ENCODE measurements around the gene FGGY. TPM values are rescaled to one million over a fixed set of nuclear protein-coding genes. Genes with fewer than 3 reads are reported as not detected.

FGGY gene
- total and polyA plus RNA-seq, 5 donors, result 10.0 to 20.5 (median 19.9) TPM

GRCh38 chr1:59697150-59697800, 400.4 kb downstream of the FGGY start:
- no peak for DNase-seq
- no peak overlapping the region for H3K4me3 ChIP-seq (ENCODE audit: low read length)
- H3K9me3 ChIP-seq (ENCODE audit: control insufficient read depth, low read length), result no peaks in the 10 kb centered on the region
- no peaks in the 10 kb centered on the region for H3K27me3 ChIP-seq (ENCODE audit: control insufficient read depth, insufficient read depth)
- H3K4me1 ChIP-seq (ENCODE audit: control insufficient read depth, insufficient read depth, low read length), result peaks cover 4% of the 10 kb centered on the region
- ATAC-seq, result peak in 1 of 2 donors; percentile 18
- H3K27ac ChIP-seq (ENCODE audit: low read length), result peak overlapping the region; percentile 43
- intact Hi-C loops (cut with DNase I), result loop anchor here in 3 of 4 donors (5.0 to 10.0 kb wide), 5 partner anchors 60 to 955 kb away; partner anchors contain the start of genes FGGY (in 1 of the 3) and JUN (in 1 of the 3)
- 29% methylated on average over 8 of the region's 8 CpGs for whole genome bisulfite sequencing

GRCh38 chr1:59698386-59698785, 401.5 kb downstream of the FGGY start:
- no peaks in the 10 kb centered on the region for H3K9me3 ChIP-seq (ENCODE audit: control insufficient read depth, low read length)
- peaks cover 7% of the 10 kb centered on the region for H3K4me1 ChIP-seq (ENCODE audit: control insufficient read depth, insufficient read depth, low read length)
- intact Hi-C loops (cut with DNase I), result loop anchor here in 3 of 4 donors (5.0 to 10.0 kb wide), 5 partner anchors 59 to 956 kb away; partner anchors contain the start of genes FGGY (in 1 of the 3) and JUN (in 1 of the 3)
- H3K27me3 ChIP-seq (ENCODE audit: control insufficient read depth, insufficient read depth), result no peaks in the 10 kb centered on the region
- no peak overlapping the region for H3K4me3 ChIP-seq (ENCODE audit: low read length)
- H3K27ac ChIP-seq (ENCODE audit: low read length), result no peak overlapping the region
- no peak for ATAC-seq
- no peak for DNase-seq
- WGBS, result 64% methylated on average over 4 of the region's 4 CpGs

DNA sequence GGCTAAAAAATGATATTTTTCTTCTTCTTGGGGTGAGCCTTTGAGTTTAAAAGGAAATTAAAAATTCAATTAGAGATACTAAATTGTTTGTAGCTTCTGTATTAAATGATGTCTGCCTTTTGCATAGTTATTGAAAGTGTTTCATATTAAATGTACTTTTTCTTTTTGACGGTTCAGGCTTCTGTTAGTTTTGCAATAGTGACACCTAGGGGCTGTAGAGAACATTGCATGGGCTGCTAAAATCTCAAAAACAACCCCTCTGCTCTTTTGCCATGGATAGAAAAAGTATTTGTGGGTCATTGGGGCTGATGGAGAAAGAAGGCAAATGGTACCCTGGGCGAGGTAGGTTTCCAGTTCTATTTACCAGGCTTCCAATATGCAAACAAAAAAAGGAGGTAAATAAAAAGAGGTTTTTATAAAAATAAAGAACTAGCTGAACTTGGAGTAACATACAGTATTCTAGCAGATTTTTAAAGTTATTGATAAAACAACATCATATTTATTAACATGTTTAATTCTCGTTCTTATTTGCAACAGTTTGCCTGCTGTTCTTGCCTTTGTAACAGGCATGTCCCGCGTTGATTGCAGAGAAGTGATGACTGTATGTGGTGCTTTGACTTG, 402.4 kb downstream of the FGGY start:
- Histone ChIP-seq H3K9me3 (ENCODE audit: control insufficient read depth, low read length) (no peaks in the 10 kb centered on the region), H3K27ac (ENCODE audit: low read length) (no peak overlapping the region), H3K4me3 (ENCODE audit: low read length) (no peak overlapping the region), H3K27me3 (ENCODE audit: control insufficient read depth, insufficient read depth) (no peaks in the 10 kb centered on the region), H3K4me1 (ENCODE audit: control insufficient read depth, insufficient read depth, low read length) (peaks cover 11% of the 10 kb centered on the region)
- DNase-seq, result no peak
- intact Hi-C loops (cut with DNase I), result loop anchor here in 3 of 4 donors (5.0 to 10.0 kb wide), 5 partner anchors 58 to 957 kb away; partner anchors contain the start of genes FGGY (in 1 of the 3) and JUN (in 1 of the 3)
- peak in 1 of 2 donors; percentile 44 for ATAC-seq
- WGBS, result 49% methylated on average over 5 of the region's 5 CpGs

- peaks cover 17% of the 10 kb centered on the region for H3K4me1 ChIP-seq (ENCODE audit: control insufficient read depth, insufficient read depth, low read length)
- ATAC-seq (no peak), DNase-seq (no peak)
- no peak overlapping the region for H3K4me3 ChIP-seq (ENCODE audit: low read length)
- intact Hi-C loops (cut with DNase I), result loop anchor here in 3 of 4 donors (5.0 to 10.0 kb wide), 4 partner anchors 404 to 957 kb away; partner anchors contain the start of genes FGGY (in 2 of the 3) and JUN (in 1 of the 3)
- no peaks in the 10 kb centered on the region for H3K9me3 ChIP-seq (ENCODE audit: control insufficient read depth, low read length)
- WGBS, result 84% methylated on average over 3 of the region's 3 CpGs
- no peak overlapping the region for H3K27ac ChIP-seq (ENCODE audit: low read length)
- H3K27me3 ChIP-seq (ENCODE audit: control insufficient read depth, insufficient read depth), result no peaks in the 10 kb centered on the region
These were observed 404.5 kb downstream of the FGGY start for GRCh38 chr1:59701376-59701775.

DNA sequence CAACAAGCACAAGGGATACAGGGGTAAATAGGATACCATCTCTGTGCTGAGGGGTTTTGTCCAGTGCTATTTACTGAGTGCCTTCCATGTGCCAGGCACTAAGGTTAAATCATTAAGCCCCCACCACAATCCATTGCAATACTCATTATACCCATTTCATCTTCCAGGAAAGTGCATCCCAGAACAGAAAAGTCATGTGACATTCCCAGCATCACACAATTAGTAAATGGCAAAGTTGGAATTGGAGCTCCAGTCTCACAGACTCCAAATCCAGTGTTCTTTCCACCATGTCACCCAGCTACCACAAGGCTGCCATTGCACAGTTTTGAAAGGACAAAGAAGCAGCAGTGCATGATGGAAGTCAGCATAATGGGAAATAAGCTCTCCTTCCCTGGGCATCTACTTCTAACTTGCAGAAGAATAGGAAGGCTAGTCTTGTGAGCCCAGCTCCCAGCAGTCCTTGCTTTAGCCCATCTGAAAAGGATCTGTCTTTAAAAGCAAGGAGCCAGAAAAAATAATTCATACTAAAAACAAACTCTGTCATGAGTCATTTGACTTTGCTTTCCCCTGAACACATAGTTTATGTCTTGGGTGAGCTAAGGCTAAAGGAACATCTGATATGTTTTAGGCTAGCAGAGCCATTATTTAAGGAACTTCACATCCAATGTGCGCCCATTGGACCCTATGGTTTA, 406.5 kb downstream of the FGGY start:
- intact Hi-C loops (cut with DNase I), result loop anchor here in 3 of 4 donors (5.0 to 10.0 kb wide), 4 partner anchors 406 to 959 kb away; partner anchors contain the start of genes FGGY (in 2 of the 3) and JUN (in 1 of the 3)
- ATAC-seq, result peak; percentile 34

GRCh38 chr1:59703918-59704378, 407.1 kb downstream of the FGGY start:
- peaks cover 13% of the 10 kb centered on the region for H3K4me1 ChIP-seq (ENCODE audit: control insufficient read depth, insufficient read depth, low read length)
- 60% methylated on average over 6 of the region's 6 CpGs for WGBS
- no peaks in the 10 kb centered on the region for H3K27me3 ChIP-seq (ENCODE audit: control insufficient read depth, insufficient read depth)
- ATAC-seq, result peak; percentile 21 to 61
- H3K9me3 ChIP-seq (ENCODE audit: control insufficient read depth, low read length), result no peaks in the 10 kb centered on the region
- intact Hi-C loops (cut with DNase I), result loop anchor here in 3 of 4 donors (5.0 to 10.0 kb wide), 4 partner anchors 407 to 959 kb away; partner anchors contain the start of genes FGGY (in 2 of the 3) and JUN (in 1 of the 3)
- DNase-seq, result peak in 1 of 3 donors; percentile 66
- H3K4me3 ChIP-seq (ENCODE audit: low read length), result no peak overlapping the region
- H3K27ac ChIP-seq (ENCODE audit: low read length), result peak overlapping the region; percentile 42

More for the DNA sequence above, 406.5 kb downstream of the FGGY start:
- 75% methylated on average over 1 of the region's 1 CpG for WGBS
- H3K27me3 ChIP-seq (ENCODE audit: control insufficient read depth, insufficient read depth), result no peaks in the 10 kb centered on the region
- H3K9me3 ChIP-seq (ENCODE audit: control insufficient read depth, low read length), result no peaks in the 10 kb centered on the region
- H3K4me1 ChIP-seq (ENCODE audit: control insufficient read depth, insufficient read depth, low read length), result peaks cover 13% of the 10 kb centered on the region
- DNase-seq, result no peak
- no peak overlapping the region for H3K4me3 ChIP-seq (ENCODE audit: low read length)
- peak overlapping the region; percentile 42 for H3K27ac ChIP-seq (ENCODE audit: low read length)

DNA sequence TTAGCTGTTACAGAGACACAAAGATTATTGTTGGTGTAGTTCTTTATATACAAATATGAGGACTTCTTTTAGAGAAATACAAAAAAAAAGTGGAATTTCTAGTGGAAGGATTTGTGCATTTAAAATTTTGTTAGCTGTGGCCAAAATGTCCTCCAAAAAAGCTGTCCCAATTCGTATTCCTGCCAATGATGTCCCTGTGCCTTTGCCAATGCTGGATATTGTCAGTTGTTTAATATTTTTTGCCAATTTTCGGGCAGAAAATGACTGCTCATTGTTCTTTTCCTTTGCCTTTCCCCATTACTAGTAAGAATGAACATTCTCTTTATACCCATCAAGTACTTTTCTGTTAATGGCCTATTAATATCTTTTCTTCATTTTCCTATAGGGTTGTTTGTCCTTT, 407.8 kb downstream of the FGGY start:
- DNase-seq (no peak), ATAC-seq (no peak)
- Histone ChIP-seq H3K4me1 (ENCODE audit: control insufficient read depth, insufficient read depth, low read length) (peaks cover 13% of the 10 kb centered on the region), H3K27ac (ENCODE audit: low read length) (no peak overlapping the region), H3K27me3 (ENCODE audit: control insufficient read depth, insufficient read depth) (no peaks in the 10 kb centered on the region), H3K9me3 (ENCODE audit: control insufficient read depth, low read length) (no peaks in the 10 kb centered on the region), H3K4me3 (ENCODE audit: low read length) (no peak overlapping the region)
- 50% methylated on average over 2 of the region's 2 CpGs for WGBS
- intact Hi-C loops (cut with DNase I), result loop anchor here in 3 of 4 donors (5.0 to 10.0 kb wide), 4 partner anchors 407 to 960 kb away; partner anchors contain the start of genes FGGY (in 2 of the 3) and JUN (in 1 of the 3)

- ATAC-seq, result peak; percentile 20 to 81
- H3K4me1 ChIP-seq (ENCODE audit: control insufficient read depth, insufficient read depth, low read length), result peaks cover 13% of the 10 kb centered on the region
- H3K4me3 ChIP-seq (ENCODE audit: low read length), result no peak overlapping the region
- intact Hi-C loops (cut with DNase I), result loop anchor here in 2 of 4 donors (10.0 kb wide), 3 partner anchors 411 to 961 kb away; partner anchors contain the start of genes FGGY (in 1 of the 2) and JUN (in 1 of the 2)
- H3K27me3 ChIP-seq (ENCODE audit: control insufficient read depth, insufficient read depth), result no peaks in the 10 kb centered on the region
- DNase-seq, result peak in 1 of 3 donors; percentile 25
- H3K27ac ChIP-seq (ENCODE audit: low read length), result peak overlapping the region; percentile 66
- no peaks in the 10 kb centered on the region for H3K9me3 ChIP-seq (ENCODE audit: control insufficient read depth, low read length)
- 54% methylated on average over 5 of the region's 5 CpGs for WGBS
These were observed 408.8 kb downstream of the FGGY start for GRCh38 chr1:59705466-59706302.

DNA sequence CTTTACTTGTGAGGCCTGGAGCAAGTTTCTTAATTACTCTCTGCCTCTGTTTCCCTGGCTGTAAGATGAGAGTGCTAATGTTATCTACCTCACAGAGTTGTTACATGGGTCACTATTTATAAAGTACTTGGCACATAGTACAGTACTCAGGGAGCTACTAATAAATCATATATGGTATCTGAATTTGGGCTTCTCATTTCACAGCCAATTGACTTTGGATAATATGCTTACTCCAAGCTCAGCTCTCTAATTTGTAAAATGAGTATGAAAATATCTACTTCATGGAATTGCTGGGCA, 409.4 kb downstream of the FGGY start:
- Histone ChIP-seq H3K27me3 (ENCODE audit: control insufficient read depth, insufficient read depth) (no peaks in the 10 kb centered on the region), H3K4me1 (ENCODE audit: control insufficient read depth, insufficient read depth, low read length) (peaks cover 13% of the 10 kb centered on the region), H3K9me3 (ENCODE audit: control insufficient read depth, low read length) (no peaks in the 10 kb centered on the region), H3K4me3 (ENCODE audit: low read length) (no peak overlapping the region), H3K27ac (ENCODE audit: low read length) (no peak overlapping the region)
- DNase-seq, result no peak
- ATAC-seq, result no peak
- intact Hi-C loops (cut with DNase I), result loop anchor here in 2 of 4 donors (10.0 kb wide), 3 partner anchors 411 to 961 kb away; partner anchors contain the start of genes FGGY (in 1 of the 2) and JUN (in 1 of the 2)

All from right cardiac atrium (tissue), 5 donors.